Measurements from ENCODE around the gene KSR1.
"Not testable (repeated sequence)": the region's sequence is repeated elsewhere in the genome, so short reads cannot be mapped to it uniquely, and the experiment has no call there.

- not testable (repeated sequence) for TF ChIP-seq EZH2 (IDR thresholded peaks at IDR 0.05; ENCODE audit: insufficient read depth, poor library complexity, severe bottlenecking); EZH2phosphoT487 (IDR thresholded peaks at IDR 0.05; ENCODE audit: insufficient read depth, low read depth)
Observed at GRCh38 chr17:27448534-27448933, 7.7 kb upstream of the KSR1 start.

Data from GM23248 (cell line).